Measurements from ENCODE around the gene ATP6V0A4.
"Not testable (repeated sequence)": the region's sequence is repeated elsewhere in the genome, so short reads cannot be mapped to it uniquely, and the experiment has no call there.

GRCh38 chr7:138731733-138732132, 66.3 kb downstream of the ATP6V0A4 start:
- TF ChIP-seq, protein P1, sequence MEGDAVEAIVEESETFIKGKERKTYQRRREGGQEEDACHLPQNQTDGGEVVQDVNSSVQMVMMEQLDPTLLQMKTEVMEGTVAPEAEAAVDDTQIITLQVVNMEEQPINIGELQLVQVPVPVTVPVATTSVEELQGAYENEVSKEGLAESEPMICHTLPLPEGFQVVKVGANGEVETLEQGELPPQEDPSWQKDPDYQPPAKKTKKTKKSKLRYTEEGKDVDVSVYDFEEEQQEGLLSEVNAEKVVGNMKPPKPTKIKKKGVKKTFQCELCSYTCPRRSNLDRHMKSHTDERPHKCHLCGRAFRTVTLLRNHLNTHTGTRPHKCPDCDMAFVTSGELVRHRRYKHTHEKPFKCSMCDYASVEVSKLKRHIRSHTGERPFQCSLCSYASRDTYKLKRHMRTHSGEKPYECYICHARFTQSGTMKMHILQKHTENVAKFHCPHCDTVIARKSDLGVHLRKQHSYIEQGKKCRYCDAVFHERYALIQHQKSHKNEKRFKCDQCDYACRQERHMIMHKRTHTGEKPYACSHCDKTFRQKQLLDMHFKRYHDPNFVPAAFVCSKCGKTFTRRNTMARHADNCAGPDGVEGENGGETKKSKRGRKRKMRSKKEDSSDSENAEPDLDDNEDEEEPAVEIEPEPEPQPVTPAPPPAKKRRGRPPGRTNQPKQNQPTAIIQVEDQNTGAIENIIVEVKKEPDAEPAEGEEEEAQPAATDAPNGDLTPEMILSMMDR (IDR thresholded peaks at IDR 0.05): not testable (repeated sequence)
- TF ChIP-seq POLR2AphosphoS5 (IDR thresholded peaks at IDR 0.05; ENCODE audit: insufficient read depth in 1 of 2, low read depth in 1 of 2): not testable (repeated sequence)
